CD4-positive, alpha-beta T cell treated with Interferon alpha-2 for 1 hour (primary cell): ENCODE measurements around the gene OR10H5.
"Not testable (repeated sequence)": the region's sequence is repeated elsewhere in the genome, so short reads cannot be mapped to it uniquely, and the experiment has no call there.

Experiments used
- DNase-seq, 2 donors: peaks; one replicate each; pipeline ENCODE4 v3.0.0-alpha.2; 2020 to 2022

Gene OR10H5

GRCh38 chr19:15812060-15812722 lies 24.7 kb downstream of the OR10H5 start:
- DNase-seq = peak; percentile 31 to 62

GRCh38 chr19:15813916-15814315 lies 26.5 kb downstream of the OR10H5 start:
- DNase-seq = no peak

- no peak for DNase-seq
These were observed 27.8 kb downstream of the OR10H5 start, which contains the start of gene OR10H1 for GRCh38 chr19:15815306-15815705. TSS of gene OR10H1 (minus strand) at chr19:15815664. CDS start at chr19:15808037, 7,627 bp downstream.

GRCh38 chr19:15820646-15821045 lies 33.2 kb downstream of the OR10H5 start:
- DNase-seq = peak; percentile 9 to 38

- no peak for DNase-seq
These were observed 38.3 kb downstream of the OR10H5 start for GRCh38 chr19:15825753-15826152.

GRCh38 chr19:15828121-15828610 lies 40.7 kb downstream of the OR10H5 start:
- no peak for DNase-seq

- DNase-seq = not testable (repeated sequence)
These were observed 41.3 kb downstream of the OR10H5 start for GRCh38 chr19:15828611-15829305.

- DNase-seq = no peak
These were observed 41.8 kb downstream of the OR10H5 start for GRCh38 chr19:15829306-15829698.

- DNase-seq = no peak
These were observed 42.3 kb downstream of the OR10H5 start for GRCh38 chr19:15829786-15830185.

GRCh38 chr19:15831626-15832025 lies 44.2 kb downstream of the OR10H5 start:
- DNase-seq = no peak

- DNase-seq = not testable (repeated sequence)
These were observed 46.8 kb downstream of the OR10H5 start for GRCh38 chr19:15834232-15834631.

GRCh38 chr19:15835565-15836329 lies 48.3 kb downstream of the OR10H5 start:
- peak; percentile 64 to 84 for DNase-seq

GRCh38 chr19:15836330-15837220 lies 49.1 kb downstream of the OR10H5 start:
- peak; percentile 95 to 96 for DNase-seq

- DNase-seq = no peak
These were observed 49.8 kb downstream of the OR10H5 start for GRCh38 chr19:15837221-15837731.

- no peak for DNase-seq
These were observed 50.9 kb downstream of the OR10H5 start for GRCh38 chr19:15838351-15838750.

GRCh38 chr19:15839888-15840287 lies 52.4 kb downstream of the OR10H5 start:
- DNase-seq = not testable (repeated sequence)

GRCh38 chr19:15840833-15841232 lies 53.4 kb downstream of the OR10H5 start:
- no peak for DNase-seq

GRCh38 chr19:15841875-15842569 lies 54.6 kb downstream of the OR10H5 start:
- no peak for DNase-seq

- peak in 1 of 2 donors; percentile 22 for DNase-seq
These were observed 55.9 kb downstream of the OR10H5 start for GRCh38 chr19:15843203-15843893.

- DNase-seq = not testable (repeated sequence)
These were observed 56.4 kb downstream of the OR10H5 start for GRCh38 chr19:15843894-15844222.

- no peak for DNase-seq
These were observed 59.5 kb downstream of the OR10H5 start for GRCh38 chr19:15846923-15847322.
